Spinal cord (tissue), 10 donors: ENCODE data around the gene PRR5. TPM values are rescaled to one million over a fixed set of nuclear protein-coding genes. Genes with fewer than 3 reads are reported as not detected.

Experiments used
- DNase-seq, 6 donors: peaks; one replicate each; pipeline versions ENCODE4 v3.0.0 to v3.0.0-alpha.2; 2013 to 2015; ENCODE audit warnings: low spot score in 6 of 6, low read depth in 4 of 6
- H3K27ac ChIP-seq: one replicate; pipeline ENCODE4 v1.5.1; 2013; ENCODE audit warnings: low read depth, low read length, control low read depth
- H3K27me3 ChIP-seq: one replicate; pipeline ENCODE4 v1.6.1; 2013; ENCODE audit warnings: low read length; ENCODE audit not compliant: control insufficient read depth, insufficient read depth
- H3K36me3 ChIP-seq: one replicate; pipeline ENCODE4 v1.6.1; 2013; ENCODE audit warnings: low read length; ENCODE audit not compliant: control insufficient read depth, insufficient read depth
- H3K4me1 ChIP-seq: one replicate; pipeline ENCODE4 v1.6.1; 2013; ENCODE audit warnings: low read length; ENCODE audit not compliant: control insufficient read depth, insufficient read depth
- H3K4me3 ChIP-seq: one replicate; pipeline ENCODE4 v1.5.1; 2013; ENCODE audit warnings: low read depth, low read length, control low read depth
- H3K9me3 ChIP-seq: one replicate; pipeline ENCODE4 v1.6.1; 2013; ENCODE audit warnings: low read length; ENCODE audit not compliant: control insufficient read depth, insufficient read depth
- WGBS: methylation state at CpG from one replicate; pipeline ENCODE4 v1.1.5; 2013; ENCODE audit warnings: missing lambda C conversion rate; ENCODE audit not compliant: insufficient coverage; 5-methylcytosine and 5-hydroxymethylcytosine counted together
- polyA plus RNA-seq, 2 donors: library from polyadenylated mRNA; unstranded; fragments of 120-200 nt; gene quantifications; one replicate each; pipeline ENCODE4 v1.2.1, GENCODE V29; 2013; ENCODE audit not compliant: insufficient read length in 2 of 2
- total RNA-seq, 2 donors: library from RNA; depleted of rRNA in 1 of 2; stranded (reverse); fragments of 120-200 nt in 1 of 2; fragments of >200 nt in 1 of 2; gene quantifications; one replicate each; pipeline versions ENCODE4 v1.2.3 to v1.2.4, GENCODE V29; 2013 to 2014
- donor health status: healthy.

PRR5 gene
- total and polyA plus RNA-seq, 4 donors = 12.1 to 35.2 (median 20.9) TPM

- peaks cover 27% of the 10 kb centered on the region for H3K4me1 ChIP-seq
- peaks cover 35% of the 10 kb centered on the region for H3K36me3 ChIP-seq
- 88% methylated on average over 3 of the region's 5 CpGs for WGBS
- DNase-seq = no peak
- no peak overlapping the region for H3K4me3 ChIP-seq
- no peaks in the 10 kb centered on the region for H3K9me3 ChIP-seq
- no peaks in the 10 kb centered on the region for H3K27me3 ChIP-seq
- no peak overlapping the region for H3K27ac ChIP-seq
These were observed 21.9 kb upstream of the PRR5 start for GRCh38 chr22:44680058-44680457.

- Histone ChIP-seq H3K4me3 (no peak overlapping the region), H3K27ac (no peak overlapping the region), H3K9me3 (no peaks in the 10 kb centered on the region), H3K4me1 (peaks cover 28% of the 10 kb centered on the region), H3K27me3 (no peaks in the 10 kb centered on the region), H3K36me3 (peaks cover 35% of the 10 kb centered on the region)
- WGBS = 80% methylated on average over 4 of the region's 7 CpGs
- no peak for DNase-seq
These were observed 21.5 kb upstream of the PRR5 start for GRCh38 chr22:44680481-44680894.

GRCh38 chr22:44682556-44683168, 19.3 kb upstream of the PRR5 start:
- H3K27ac ChIP-seq = no peak overlapping the region
- no peaks in the 10 kb centered on the region for H3K9me3 ChIP-seq
- peaks cover 20% of the 10 kb centered on the region for H3K4me1 ChIP-seq
- no peaks in the 10 kb centered on the region for H3K27me3 ChIP-seq
- 60% methylated on average over 11 of the region's 11 CpGs for WGBS
- no peak overlapping the region for H3K4me3 ChIP-seq
- H3K36me3 ChIP-seq = peaks cover 29% of the 10 kb centered on the region
- DNase-seq = no peak

- Histone ChIP-seq H3K36me3 (peaks cover 25% of the 10 kb centered on the region), H3K27me3 (no peaks in the 10 kb centered on the region), H3K4me1 (peaks cover 20% of the 10 kb centered on the region), H3K27ac (no peak overlapping the region), H3K4me3 (no peak overlapping the region), H3K9me3 (no peaks in the 10 kb centered on the region)
- 68% methylated on average over 3 of the region's 5 CpGs for WGBS
- no peak for DNase-seq
These were observed 18.8 kb upstream of the PRR5 start for GRCh38 chr22:44683237-44683636.

- Histone ChIP-seq H3K4me3 (no peak overlapping the region), H3K9me3 (no peaks in the 10 kb centered on the region), H3K27ac (no peak overlapping the region), H3K27me3 (no peaks in the 10 kb centered on the region), H3K36me3 (peaks cover 25% of the 10 kb centered on the region), H3K4me1 (peaks cover 20% of the 10 kb centered on the region)
- WGBS = 97% methylated on average over 5 of the region's 8 CpGs
- no peak for DNase-seq
These were observed 18.1 kb upstream of the PRR5 start for GRCh38 chr22:44683881-44684280.

- Histone ChIP-seq H3K27me3 (no peaks in the 10 kb centered on the region), H3K4me3 (no peak overlapping the region), H3K36me3 (peaks cover 22% of the 10 kb centered on the region), H3K4me1 (peaks cover 20% of the 10 kb centered on the region), H3K9me3 (no peaks in the 10 kb centered on the region), H3K27ac (no peak overlapping the region)
- WGBS = 47% methylated on average over 15 of the region's 23 CpGs
- DNase-seq = peak in 2 of 6 donors; percentile 73 to 85
These were observed 17.3 kb upstream of the PRR5 start for GRCh38 chr22:44684506-44685383.

- no peaks in the 10 kb centered on the region for H3K9me3 ChIP-seq
- peaks cover 23% of the 10 kb centered on the region for H3K36me3 ChIP-seq
- H3K27ac ChIP-seq = no peak overlapping the region
- no peaks in the 10 kb centered on the region for H3K27me3 ChIP-seq
- WGBS = 70% methylated on average over 9 of the region's 11 CpGs
- DNase-seq = no peak
- peaks cover 19% of the 10 kb centered on the region for H3K4me1 ChIP-seq
- H3K4me3 ChIP-seq = no peak overlapping the region
These were observed 16.5 kb upstream of the PRR5 start for GRCh38 chr22:44685384-44686056.

- H3K27ac ChIP-seq = no peak overlapping the region
- H3K27me3 ChIP-seq = no peaks in the 10 kb centered on the region
- H3K4me3 ChIP-seq = no peak overlapping the region
- no CpG with 5 or more reads among the region's 10 CpGs for WGBS
- no peak for DNase-seq
- H3K4me1 ChIP-seq = peaks cover 9% of the 10 kb centered on the region
- peaks cover 24% of the 10 kb centered on the region for H3K36me3 ChIP-seq
- no peaks in the 10 kb centered on the region for H3K9me3 ChIP-seq
These were observed 15.0 kb upstream of the PRR5 start for GRCh38 chr22:44686873-44687600.

GRCh38 chr22:44689173-44689572, 12.8 kb upstream of the PRR5 start:
- Histone ChIP-seq H3K4me1 (peaks cover 8% of the 10 kb centered on the region), H3K36me3 (peaks cover 24% of the 10 kb centered on the region), H3K27me3 (no peaks in the 10 kb centered on the region), H3K9me3 (no peaks in the 10 kb centered on the region), H3K27ac (no peak overlapping the region), H3K4me3 (no peak overlapping the region)
- DNase-seq = no peak
- 92% methylated on average over 10 of the region's 10 CpGs for WGBS
